SKM-1 (cell line): ENCODE data around the gene FBXL4.

ENCODE experiments used
- DNase-seq: peaks from one replicate; lab custom pipeline; 2025; ENCODE audit not compliant: unreplicated experiment; lab: John Stamatoyannopoulos, UW

The FBXL4 gene

GRCh38 chr6:98840385-98840784 lies 107.4 kb downstream of the FBXL4 start:
- DNase-seq, result no peak

- DNase-seq, result no peak
These were observed 107.9 kb downstream of the FBXL4 start for GRCh38 chr6:98839781-98840361.

DNA sequence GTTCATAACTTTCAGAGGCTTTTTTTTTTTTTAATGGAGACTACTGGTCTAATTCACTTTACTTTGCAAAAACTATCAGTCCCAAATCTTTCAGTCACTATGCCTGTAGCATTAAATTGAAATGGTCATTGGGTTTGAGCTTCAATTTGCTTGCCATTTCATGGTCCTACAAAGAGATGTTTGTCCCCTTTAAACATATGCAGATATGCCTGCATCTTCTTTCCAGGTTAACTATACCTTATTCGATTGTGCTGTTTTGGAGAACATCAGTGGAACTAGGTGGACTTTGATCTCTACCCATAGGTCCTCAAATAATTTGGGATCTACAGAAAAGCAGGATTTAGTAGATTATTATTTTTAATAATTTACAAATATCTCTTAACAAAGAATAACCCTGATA lies 108.8 kb downstream of the FBXL4 start:
- DNase-seq, result no peak

GRCh38 chr6:98838032-98838431 lies 109.7 kb downstream of the FBXL4 start:
- DNase-seq, result no peak

GRCh38 chr6:98836962-98837944 lies 110.5 kb downstream of the FBXL4 start:
- no peak for DNase-seq

DNA sequence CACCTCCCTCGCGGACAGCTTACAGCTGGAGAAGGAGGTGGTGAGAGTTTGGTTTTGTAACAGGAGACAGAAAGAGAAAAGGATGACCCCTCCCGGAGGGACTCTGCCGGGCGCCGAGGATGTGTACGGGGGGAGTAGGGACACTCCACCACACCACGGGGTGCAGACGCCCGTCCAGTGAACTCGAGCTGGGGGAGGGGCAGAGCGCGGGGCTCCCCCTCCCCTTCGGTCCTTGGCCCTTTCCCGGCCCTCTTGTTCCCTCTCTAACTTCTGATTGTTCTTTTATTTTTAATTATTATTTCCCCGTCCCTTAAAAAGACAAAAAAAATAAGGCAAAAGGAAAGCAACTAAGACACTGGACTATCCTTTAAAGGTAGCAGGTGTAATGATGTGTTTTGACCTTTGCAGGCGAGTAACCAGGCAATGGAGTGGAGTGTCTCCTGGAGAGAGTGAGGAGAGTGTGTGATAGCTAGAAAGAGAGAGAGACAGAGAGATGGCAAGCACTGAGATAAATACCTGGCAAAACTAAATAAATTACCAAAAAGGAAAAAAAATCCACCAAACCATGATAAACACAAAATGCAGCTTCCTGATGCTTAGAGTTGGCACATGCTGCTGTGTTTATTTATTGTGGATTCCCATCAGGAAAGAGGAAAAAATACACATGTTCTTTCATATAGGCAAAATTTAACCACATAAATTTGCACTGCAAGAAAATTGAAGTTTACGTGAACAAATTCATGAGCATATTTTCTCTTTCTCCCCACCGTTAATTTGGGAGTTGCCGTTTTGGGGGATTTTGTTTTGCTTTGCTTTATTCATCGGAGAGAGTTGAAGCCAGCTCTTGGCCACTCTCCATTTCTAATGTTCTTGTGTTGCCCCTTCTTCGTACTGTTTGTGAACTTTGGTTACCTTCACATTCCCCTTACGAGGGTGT lies 111.5 kb downstream of the FBXL4 start:
- no peak for DNase-seq

DNA sequence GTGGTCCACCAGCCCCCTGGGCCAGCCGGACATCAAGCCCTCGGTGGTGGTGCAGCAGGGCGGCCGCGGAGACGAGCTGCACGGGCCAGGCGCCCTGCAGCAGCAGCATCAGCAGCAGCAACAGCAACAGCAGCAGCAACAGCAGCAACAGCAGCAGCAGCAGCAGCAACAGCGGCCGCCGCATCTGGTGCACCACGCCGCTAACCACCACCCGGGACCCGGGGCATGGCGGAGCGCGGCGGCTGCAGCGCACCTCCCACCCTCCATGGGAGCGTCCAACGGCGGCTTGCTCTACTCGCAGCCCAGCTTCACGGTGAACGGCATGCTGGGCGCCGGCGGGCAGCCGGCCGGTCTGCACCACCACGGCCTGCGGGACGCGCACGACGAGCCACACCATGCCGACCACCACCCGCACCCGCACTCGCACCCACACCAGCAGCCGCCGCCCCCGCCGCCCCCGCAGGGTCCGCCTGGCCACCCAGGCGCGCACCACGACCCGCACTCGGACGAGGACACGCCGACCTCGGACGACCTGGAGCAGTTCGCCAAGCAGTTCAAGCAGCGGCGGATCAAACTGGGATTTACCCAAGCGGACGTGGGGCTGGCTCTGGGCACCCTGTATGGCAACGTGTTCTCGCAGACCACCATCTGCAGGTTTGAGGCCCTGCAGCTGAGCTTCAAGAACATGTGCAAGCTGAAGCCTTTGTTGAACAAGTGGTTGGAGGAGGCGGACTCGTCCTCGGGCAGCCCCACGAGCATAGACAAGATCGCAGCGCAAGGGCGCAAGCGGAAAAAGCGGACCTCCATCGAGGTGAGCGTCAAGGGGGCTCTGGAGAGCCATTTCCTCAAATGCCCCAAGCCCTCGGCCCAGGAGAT lies 112.4 kb downstream of the FBXL4 start:
- no peak for DNase-seq

DNA sequence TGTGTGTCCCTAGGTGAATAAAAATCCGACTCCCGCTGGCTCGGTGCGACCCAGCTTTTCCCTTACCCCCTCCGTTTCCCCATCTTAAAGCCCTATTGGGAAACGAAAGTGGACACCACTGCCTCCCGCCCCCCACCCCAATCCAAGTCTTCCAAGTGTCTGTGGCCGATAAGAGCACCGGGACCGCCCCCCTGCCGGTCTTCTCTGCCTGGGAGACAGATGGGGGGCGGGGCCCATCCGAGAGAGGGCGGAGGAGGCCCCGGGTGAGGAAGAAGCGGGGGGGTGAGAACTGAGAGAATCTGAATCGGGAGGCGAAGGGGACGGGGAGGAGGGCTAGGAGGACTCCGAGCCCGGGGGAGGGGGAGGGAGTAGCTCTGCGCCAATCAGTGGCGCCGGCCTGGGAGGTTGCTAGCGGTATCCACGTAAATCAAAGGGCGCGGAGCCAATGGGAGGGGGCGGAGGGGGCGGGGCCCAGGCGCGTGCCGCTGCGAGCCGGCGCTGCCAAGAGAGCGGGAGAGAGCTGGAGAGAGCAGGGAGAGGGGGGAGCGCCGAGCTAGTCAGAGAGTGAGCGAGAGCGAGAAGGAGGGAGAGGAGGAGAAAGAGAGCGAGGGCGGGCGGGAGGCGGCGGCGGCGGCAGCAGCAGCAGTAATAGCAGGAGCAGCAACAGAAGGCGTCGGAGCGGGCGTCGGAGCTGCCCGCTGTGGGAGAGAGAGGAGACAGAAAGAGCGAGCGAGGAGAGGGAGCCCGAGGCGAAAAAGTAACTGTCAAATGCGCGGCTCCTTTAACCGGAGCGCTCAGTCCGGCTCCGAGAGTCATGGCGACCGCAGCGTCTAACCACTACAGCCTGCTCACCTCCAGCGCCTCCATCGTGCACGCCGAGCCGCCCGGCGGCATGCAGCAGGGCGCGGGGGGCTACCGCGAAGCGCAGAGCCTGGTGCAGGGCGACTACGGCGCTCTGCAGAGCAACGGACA lies 113.4 kb downstream of the FBXL4 start, which contains the start of gene POU3F2:
TSS of gene POU3F2 (plus strand) at position 515 of the 972 bp plus-strand sequence. CDS start at position 815, 300 bp downstream.
- no peak for DNase-seq

- DNase-seq, result no peak
These were observed 114.3 kb downstream of the FBXL4 start for GRCh38 chr6:98833307-98834059.

DNA sequence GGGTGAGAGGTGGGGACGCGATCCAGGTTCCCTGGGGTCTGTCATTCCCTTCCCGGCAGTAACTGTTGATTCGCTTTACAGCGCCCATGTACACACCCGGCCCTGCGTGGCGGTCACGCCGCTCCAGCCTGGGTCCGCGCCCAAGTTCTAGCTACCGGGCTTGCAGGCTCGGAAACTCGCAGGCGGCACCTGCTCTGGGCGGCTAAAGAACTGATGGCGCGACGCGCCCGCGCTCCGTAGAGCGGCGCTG lies 114.8 kb downstream of the FBXL4 start:
- DNase-seq, result no peak

DNA sequence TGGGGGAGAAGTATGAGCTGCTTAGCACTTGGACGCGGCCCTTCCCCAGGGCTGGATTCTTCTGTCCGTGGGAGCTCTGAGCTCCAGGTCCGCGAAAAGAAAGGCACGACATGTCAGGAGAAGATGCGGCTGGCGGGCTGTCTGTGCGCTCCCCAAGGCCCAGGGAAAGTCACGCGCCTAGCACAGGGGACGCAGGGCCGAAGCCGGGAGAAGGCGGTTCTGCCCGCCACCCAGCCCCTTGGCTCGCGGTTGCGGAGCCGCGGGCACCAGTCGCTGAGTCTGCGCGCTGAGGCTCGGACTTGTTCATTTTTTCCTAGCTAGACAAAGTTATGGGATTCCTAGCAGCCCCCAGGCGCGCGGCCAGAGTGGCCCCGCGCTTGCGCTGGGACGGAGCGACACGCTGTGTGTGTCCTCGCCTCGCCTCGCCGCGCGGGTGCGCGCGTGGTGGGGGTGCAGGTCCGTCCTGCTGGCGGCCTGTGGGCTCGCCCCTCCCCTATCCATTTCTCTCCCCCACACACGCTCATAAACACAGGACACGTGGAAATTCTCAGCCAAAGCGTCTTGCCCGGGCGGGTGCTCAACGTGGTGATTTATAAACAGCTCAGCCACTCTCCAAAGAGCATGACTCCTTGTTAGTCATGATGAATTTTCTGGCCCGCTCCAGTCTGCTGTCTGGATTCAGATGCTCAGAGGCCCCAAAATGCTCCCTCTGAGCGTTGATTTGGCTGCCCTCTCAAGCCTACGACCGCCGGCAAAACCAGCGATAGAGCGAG lies 115.3 kb downstream of the FBXL4 start:
- DNase-seq, result no peak

- DNase-seq, result no peak
These were observed 115.8 kb downstream of the FBXL4 start for GRCh38 chr6:98831959-98832283.

GRCh38 chr6:98831057-98831958 lies 116.4 kb downstream of the FBXL4 start:
- no peak for DNase-seq

DNA sequence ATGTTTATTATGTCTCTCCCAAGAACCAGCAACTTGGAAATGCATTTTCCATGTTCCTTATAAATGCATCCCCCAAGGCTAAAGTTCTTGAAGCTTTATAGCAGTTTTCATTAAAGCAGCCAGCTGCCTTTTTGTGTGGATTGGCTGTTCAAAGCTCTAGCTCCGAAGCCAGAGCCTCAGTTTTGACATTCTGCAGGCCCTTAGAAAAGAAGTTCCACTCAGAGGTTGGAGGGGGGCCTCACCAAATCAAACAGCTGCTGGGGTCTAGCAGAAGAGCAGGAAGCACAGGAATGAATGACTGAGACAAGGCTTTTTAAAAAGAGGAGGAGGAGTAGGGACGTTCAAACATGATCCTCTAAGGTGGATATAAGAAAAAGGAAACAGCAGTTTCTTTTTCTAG lies 117.6 kb downstream of the FBXL4 start:
- DNase-seq, result no peak

DNA sequence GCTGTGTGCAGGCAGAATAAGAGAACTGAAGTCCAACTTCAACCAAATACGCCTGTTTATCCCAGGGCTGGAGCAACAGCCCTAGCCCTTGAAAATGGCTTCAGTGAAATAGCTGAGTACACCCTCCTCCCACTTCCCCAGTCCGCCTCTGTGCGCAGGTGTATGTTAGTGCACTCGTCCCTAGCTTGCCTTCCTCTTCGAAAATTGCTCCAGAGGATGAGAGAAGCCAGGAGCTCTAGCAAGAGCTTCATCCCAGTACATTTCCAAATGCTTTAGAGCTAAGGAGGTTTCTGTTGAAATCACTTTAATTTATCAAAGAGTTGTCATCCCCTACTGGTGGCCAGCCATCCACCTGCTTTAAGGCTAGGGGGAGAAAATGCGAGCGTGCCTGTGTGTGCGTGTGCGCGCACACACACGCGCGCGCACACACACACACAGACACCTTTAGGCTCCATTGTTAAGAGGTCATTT lies 118.8 kb downstream of the FBXL4 start:
- no peak for DNase-seq

- DNase-seq, result no peak
These were observed 119.4 kb downstream of the FBXL4 start for GRCh38 chr6:98828211-98828788.
